ENCODE measurements around the gene SUPT4H1. TPM values are rescaled to one million over a fixed set of nuclear protein-coding genes. Genes with fewer than 3 reads are reported as not detected.
A peak's percentile ranks its signal among the peaks of the same experiment; 100 is the strongest.

Gene SUPT4H1
- total RNA-seq, 2 donors from 2014 or later, result 44.8 to 70.0 TPM

DNA sequence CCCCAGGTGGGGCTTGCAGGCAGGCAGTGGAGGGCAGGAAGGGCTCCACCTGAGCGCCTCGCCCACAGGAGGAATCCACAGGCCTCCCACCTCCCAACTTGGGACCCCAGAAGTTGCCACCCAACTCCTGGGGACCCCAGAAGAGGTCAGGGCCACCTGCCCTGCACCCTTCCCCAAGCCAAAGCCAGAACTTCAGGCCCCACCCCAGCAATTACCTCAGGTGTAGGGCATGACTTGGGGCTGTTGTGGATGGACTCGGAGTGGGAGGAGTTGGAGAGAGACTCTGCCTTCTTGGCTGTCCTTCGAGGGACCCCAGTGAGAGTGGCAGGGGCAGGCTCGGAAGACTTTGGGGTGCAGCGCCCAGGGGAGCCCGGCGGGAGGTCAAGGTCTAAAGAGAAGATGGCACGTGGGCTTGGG is 33.9 kb downstream of the SUPT4H1 start:
- H3K27ac ChIP-seq, result no peak overlapping the region
- H3K9me3 ChIP-seq, result no peaks in the 10 kb centered on the region
- H3K36me3 ChIP-seq, result no peaks in the 10 kb centered on the region
- no peak for DNase-seq (ENCODE audit: low spot score)
- no peaks in the 10 kb centered on the region for H3K4me1 ChIP-seq (replicated peaks)
- intact Hi-C loops (cut with DNase I), result no loop called here
- H3K27me3 ChIP-seq (replicated peaks; ENCODE audit: insufficient read depth), result no peaks in the 10 kb centered on the region
- TF ChIP-seq POLR2A (IDR thresholded peaks at IDR 0.05) (no peak), POLR2AphosphoS5 (IDR thresholded peaks at IDR 0.05) (no peak)
- TF ChIP-seq, protein P1, sequence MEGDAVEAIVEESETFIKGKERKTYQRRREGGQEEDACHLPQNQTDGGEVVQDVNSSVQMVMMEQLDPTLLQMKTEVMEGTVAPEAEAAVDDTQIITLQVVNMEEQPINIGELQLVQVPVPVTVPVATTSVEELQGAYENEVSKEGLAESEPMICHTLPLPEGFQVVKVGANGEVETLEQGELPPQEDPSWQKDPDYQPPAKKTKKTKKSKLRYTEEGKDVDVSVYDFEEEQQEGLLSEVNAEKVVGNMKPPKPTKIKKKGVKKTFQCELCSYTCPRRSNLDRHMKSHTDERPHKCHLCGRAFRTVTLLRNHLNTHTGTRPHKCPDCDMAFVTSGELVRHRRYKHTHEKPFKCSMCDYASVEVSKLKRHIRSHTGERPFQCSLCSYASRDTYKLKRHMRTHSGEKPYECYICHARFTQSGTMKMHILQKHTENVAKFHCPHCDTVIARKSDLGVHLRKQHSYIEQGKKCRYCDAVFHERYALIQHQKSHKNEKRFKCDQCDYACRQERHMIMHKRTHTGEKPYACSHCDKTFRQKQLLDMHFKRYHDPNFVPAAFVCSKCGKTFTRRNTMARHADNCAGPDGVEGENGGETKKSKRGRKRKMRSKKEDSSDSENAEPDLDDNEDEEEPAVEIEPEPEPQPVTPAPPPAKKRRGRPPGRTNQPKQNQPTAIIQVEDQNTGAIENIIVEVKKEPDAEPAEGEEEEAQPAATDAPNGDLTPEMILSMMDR (IDR thresholded peaks at IDR 0.05), result no peak
- H3K4me3 ChIP-seq, result no peak overlapping the region
- 89% methylated on average over 8 of the region's 9 CpGs for WGBS

- intact Hi-C loops (cut with DNase I), result no loop called here
- Histone ChIP-seq H3K4me1 (replicated peaks) (no peaks in the 10 kb centered on the region), H3K9me3 (no peaks in the 10 kb centered on the region), H3K4me3 (no peak overlapping the region), H3K27me3 (replicated peaks; ENCODE audit: insufficient read depth) (no peaks in the 10 kb centered on the region), H3K36me3 (no peaks in the 10 kb centered on the region), H3K27ac (no peak overlapping the region)
- peak; percentile 36 for DNase-seq (ENCODE audit: low spot score)
- 23% methylated on average over 5 of the region's 5 CpGs for WGBS
- TF ChIP-seq POLR2A (IDR thresholded peaks at IDR 0.05) (no peak), POLR2AphosphoS5 (IDR thresholded peaks at IDR 0.05) (no peak)
- TF ChIP-seq, protein P1 (IDR thresholded peaks at IDR 0.05), result peak; percentile 46 to 81 (median 65)
Measured at GRCh38 chr17:58317421-58318064, 34.5 kb downstream of the SUPT4H1 start.

- TF ChIP-seq POLR2A (IDR thresholded peaks at IDR 0.05) (no peak), POLR2AphosphoS5 (IDR thresholded peaks at IDR 0.05) (no peak)
- TF ChIP-seq, protein P1 (IDR thresholded peaks at IDR 0.05), result no peak
- no peaks in the 10 kb centered on the region for H3K4me1 ChIP-seq (replicated peaks)
- WGBS, result 98% methylated on average over 8 of the region's 8 CpGs
- intact Hi-C loops (cut with DNase I), result no loop called here
- H3K36me3 ChIP-seq, result no peaks in the 10 kb centered on the region
- DNase-seq (ENCODE audit: low spot score), result no peak
- H3K27ac ChIP-seq, result no peak overlapping the region
- no peaks in the 10 kb centered on the region for H3K27me3 ChIP-seq (replicated peaks; ENCODE audit: insufficient read depth)
- no peaks in the 10 kb centered on the region for H3K9me3 ChIP-seq
- no peak overlapping the region for H3K4me3 ChIP-seq
Measured at GRCh38 chr17:58316260-58316960, 35.6 kb downstream of the SUPT4H1 start.

- H3K27ac ChIP-seq, result no peak overlapping the region
- no peaks in the 10 kb centered on the region for H3K36me3 ChIP-seq
- no peaks in the 10 kb centered on the region for H3K27me3 ChIP-seq (replicated peaks; ENCODE audit: insufficient read depth)
- no peak overlapping the region for H3K4me3 ChIP-seq
- H3K9me3 ChIP-seq, result no peaks in the 10 kb centered on the region
- no peaks in the 10 kb centered on the region for H3K4me1 ChIP-seq (replicated peaks)
- WGBS, result 95% methylated on average over 4 of the region's 4 CpGs
- intact Hi-C loops (cut with DNase I), result no loop called here
- TF ChIP-seq, protein P1 (IDR thresholded peaks at IDR 0.05), result no peak
- DNase-seq (ENCODE audit: low spot score), result no peak
Measured at GRCh38 chr17:58315750-58316149, 36.3 kb downstream of the SUPT4H1 start.

GRCh38 chr17:58315281-58315711 is 36.7 kb downstream of the SUPT4H1 start:
- DNase-seq (ENCODE audit: low spot score), result no peak
- intact Hi-C loops (cut with DNase I), result no loop called here
- Histone ChIP-seq H3K36me3 (no peaks in the 10 kb centered on the region), H3K9me3 (no peaks in the 10 kb centered on the region), H3K27ac (no peak overlapping the region), H3K27me3 (replicated peaks; ENCODE audit: insufficient read depth) (no peaks in the 10 kb centered on the region), H3K4me1 (replicated peaks) (no peaks in the 10 kb centered on the region), H3K4me3 (no peak overlapping the region)
- 97% methylated on average over 6 of the region's 6 CpGs for WGBS
- no peak for TF ChIP-seq POLR2A (IDR thresholded peaks at IDR 0.05)
- TF ChIP-seq POLR2AphosphoS5 (IDR thresholded peaks at IDR 0.05), result no peak
- TF ChIP-seq, protein P1 (IDR thresholded peaks at IDR 0.05), result no peak
